Activated gamma-delta T cell treated with anti-CD3 and anti-CD28 coated beads, Interleukin-2, amount 50 U/mL, for 16 hours (primary cell): ENCODE results near the gene VWC2L.

Source experiments
- DNase-seq: peaks from one replicate; pipeline ENCODE4 v3.0.0-alpha.2; 2020; ENCODE audit warnings: low read depth

VWC2L gene

GRCh38 chr2:214469728-214470127 is 58.9 kb downstream of the VWC2L start:
- DNase-seq = no peak

- DNase-seq = no peak
These were observed 60.5 kb downstream of the VWC2L start for GRCh38 chr2:214471382-214471781.

- no peak for DNase-seq
These were observed 61.1 kb downstream of the VWC2L start for GRCh38 chr2:214471990-214472389.

- no peak for DNase-seq
These were observed 66.5 kb downstream of the VWC2L start for GRCh38 chr2:214477305-214477704.

- no peak for DNase-seq
These were observed 70.3 kb downstream of the VWC2L start for GRCh38 chr2:214481204-214481603.

- no peak for DNase-seq
These were observed 71.9 kb downstream of the VWC2L start for GRCh38 chr2:214482728-214483127.

GRCh38 chr2:214484239-214484638 is 73.4 kb downstream of the VWC2L start:
- DNase-seq = no peak

GRCh38 chr2:214484701-214485100 is 73.8 kb downstream of the VWC2L start:
- no peak for DNase-seq

- no peak for DNase-seq
These were observed 78.3 kb downstream of the VWC2L start for GRCh38 chr2:214489181-214489580.

- DNase-seq = no peak
These were observed 78.8 kb downstream of the VWC2L start for GRCh38 chr2:214489702-214490101.

- DNase-seq = no peak
These were observed 81.3 kb downstream of the VWC2L start for GRCh38 chr2:214492152-214492551.

- no peak for DNase-seq
These were observed 81.8 kb downstream of the VWC2L start for GRCh38 chr2:214492608-214493007.

- no peak for DNase-seq
These were observed 86.6 kb downstream of the VWC2L start for GRCh38 chr2:214497489-214497888.

GRCh38 chr2:214503568-214503967 is 92.7 kb downstream of the VWC2L start:
- DNase-seq = no peak

- DNase-seq = no peak
These were observed 93.9 kb downstream of the VWC2L start for GRCh38 chr2:214504599-214505376.

GRCh38 chr2:214507032-214507431 is 96.2 kb downstream of the VWC2L start:
- DNase-seq = no peak

GRCh38 chr2:214514704-214515103 is 103.8 kb downstream of the VWC2L start:
- no peak for DNase-seq

GRCh38 chr2:214515111-214515510 is 104.3 kb downstream of the VWC2L start:
- DNase-seq = no peak

- no peak for DNase-seq
These were observed 108.5 kb downstream of the VWC2L start for GRCh38 chr2:214519258-214519818.

- DNase-seq = no peak
These were observed 118.2 kb downstream of the VWC2L start for GRCh38 chr2:214529021-214529420.

- DNase-seq = no peak
These were observed 118.7 kb downstream of the VWC2L start for GRCh38 chr2:214529514-214529913.

GRCh38 chr2:214533541-214533940 is 122.7 kb downstream of the VWC2L start:
- no peak for DNase-seq

- no peak for DNase-seq
These were observed 125.8 kb downstream of the VWC2L start for GRCh38 chr2:214536625-214537024.

GRCh38 chr2:214537929-214538328 is 127.1 kb downstream of the VWC2L start:
- no peak for DNase-seq
